Measurements from ENCODE around the gene PLEKHN1.

The PLEKHN1 gene

DNA sequence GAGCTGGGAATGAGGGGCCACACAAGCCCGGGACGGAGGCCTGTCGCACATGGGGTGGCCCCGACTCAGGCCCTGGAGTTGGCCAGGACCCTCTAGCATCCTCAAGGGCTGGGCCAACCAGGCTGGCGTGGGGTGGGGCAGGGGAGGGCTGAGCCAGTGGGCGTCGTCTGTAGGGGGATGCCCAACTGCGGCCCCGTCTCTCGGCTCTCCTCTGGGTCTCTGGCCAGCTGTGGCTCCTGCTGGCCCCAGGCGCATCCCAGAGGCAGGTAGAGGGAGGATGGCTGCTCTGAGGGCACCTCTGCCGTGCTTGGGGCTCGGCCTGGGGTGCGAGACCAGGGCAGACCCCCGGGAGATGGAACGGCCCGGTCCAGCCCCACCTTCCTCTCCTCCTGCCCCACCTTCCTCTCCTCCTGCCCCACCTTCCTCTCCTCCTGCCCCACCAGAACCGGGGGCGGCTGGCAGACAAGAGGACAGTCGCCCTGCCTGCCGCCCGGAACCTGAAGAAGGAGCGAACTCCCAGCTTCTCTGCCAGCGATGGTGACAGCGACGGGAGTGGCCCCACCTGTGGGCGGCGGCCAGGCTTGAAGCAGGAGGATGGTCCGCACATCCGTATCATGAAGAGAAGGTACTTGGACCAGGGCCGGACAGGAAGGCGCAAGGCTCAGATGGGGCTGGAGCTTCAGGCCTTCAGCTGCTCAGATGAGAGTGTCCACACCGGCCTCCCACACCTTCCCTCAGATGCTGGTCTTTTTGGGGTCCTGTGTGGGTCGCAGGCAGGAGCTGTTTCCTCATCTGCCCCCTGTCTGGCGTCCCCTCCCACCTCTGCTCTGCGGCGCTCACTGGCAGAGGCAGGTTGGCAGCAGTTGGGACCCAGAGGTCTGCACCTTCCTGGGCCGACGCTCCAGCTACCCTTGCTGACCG lies 36.3 kb upstream of the PLEKHN1 start:
- in situ Hi-C loops (cut with MboI; ENCODE audit: low sequenced_read_pairs), result no loop called here

GRCh38 chr1:930633-931138 lies 35.6 kb upstream of the PLEKHN1 start:
- in situ Hi-C loops (cut with MboI; ENCODE audit: low sequenced_read_pairs), result no loop called here

GRCh38 chr1:931380-932172 lies 34.7 kb upstream of the PLEKHN1 start:
- in situ Hi-C loops (cut with MboI; ENCODE audit: low sequenced_read_pairs), result no loop called here

GRCh38 chr1:932173-932510 lies 34.1 kb upstream of the PLEKHN1 start:
- in situ Hi-C loops (cut with MboI; ENCODE audit: low sequenced_read_pairs), result no loop called here

DNA sequence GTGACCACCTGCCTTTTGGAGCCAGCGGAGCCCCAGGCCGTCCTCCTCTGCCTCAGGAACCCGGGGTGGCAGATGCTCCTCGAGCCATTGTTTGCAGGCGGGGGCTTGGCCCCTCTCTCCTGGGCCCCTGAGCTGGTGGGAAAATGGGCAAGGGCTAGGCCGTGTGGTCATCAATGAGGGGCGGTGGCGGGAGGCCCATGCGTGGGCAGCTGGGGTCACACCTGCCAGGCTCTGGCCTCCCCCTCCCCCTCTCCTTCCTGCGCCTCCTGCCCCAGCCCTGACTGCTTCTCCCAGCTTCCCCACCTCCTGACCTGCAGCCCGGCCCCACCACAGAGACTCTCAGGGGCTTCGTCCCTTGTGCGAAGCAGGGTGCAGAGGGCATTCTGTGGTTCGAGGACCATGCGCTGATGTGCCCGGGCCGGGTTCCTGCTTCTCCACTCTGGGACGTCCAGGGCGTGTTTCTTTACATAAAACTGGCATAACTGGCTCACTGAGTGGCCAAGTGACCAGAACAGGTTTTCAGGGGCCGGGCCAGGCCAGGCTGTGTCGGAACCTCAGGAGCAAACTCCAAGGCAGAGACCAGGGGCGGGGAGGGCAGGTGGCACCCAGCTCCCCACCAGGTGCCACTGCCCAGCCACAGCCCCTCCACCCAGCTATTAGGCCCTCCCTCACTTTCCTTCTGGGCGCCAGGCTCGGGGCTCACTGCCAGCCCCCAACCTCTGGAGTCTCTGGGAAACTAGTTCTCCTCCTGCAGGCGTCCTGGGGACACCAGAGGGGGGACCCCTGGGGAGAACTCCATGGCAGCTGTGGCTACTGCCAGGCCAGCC lies 33.3 kb upstream of the PLEKHN1 start:
- in situ Hi-C loops (cut with MboI; ENCODE audit: low sequenced_read_pairs), result no loop called here

DNA sequence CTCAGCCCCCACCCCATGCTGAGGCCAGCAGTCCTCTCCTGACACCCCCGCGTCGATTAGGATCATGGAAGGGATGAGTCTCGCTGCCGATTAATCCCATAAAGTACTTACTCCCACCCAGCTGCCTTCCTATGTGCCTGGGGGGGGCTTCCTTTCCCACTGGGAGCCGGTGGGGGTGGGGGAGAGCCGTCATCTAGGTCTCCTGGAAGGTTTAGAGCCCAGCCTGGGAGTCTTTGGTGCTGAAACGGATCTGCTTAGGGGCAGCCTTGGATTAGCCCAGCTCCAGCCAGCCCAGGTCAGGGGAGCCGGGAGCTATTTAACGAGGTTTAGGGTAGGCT lies 32.7 kb upstream of the PLEKHN1 start:
- in situ Hi-C loops (cut with MboI; ENCODE audit: low sequenced_read_pairs), result no loop called here

DNA sequence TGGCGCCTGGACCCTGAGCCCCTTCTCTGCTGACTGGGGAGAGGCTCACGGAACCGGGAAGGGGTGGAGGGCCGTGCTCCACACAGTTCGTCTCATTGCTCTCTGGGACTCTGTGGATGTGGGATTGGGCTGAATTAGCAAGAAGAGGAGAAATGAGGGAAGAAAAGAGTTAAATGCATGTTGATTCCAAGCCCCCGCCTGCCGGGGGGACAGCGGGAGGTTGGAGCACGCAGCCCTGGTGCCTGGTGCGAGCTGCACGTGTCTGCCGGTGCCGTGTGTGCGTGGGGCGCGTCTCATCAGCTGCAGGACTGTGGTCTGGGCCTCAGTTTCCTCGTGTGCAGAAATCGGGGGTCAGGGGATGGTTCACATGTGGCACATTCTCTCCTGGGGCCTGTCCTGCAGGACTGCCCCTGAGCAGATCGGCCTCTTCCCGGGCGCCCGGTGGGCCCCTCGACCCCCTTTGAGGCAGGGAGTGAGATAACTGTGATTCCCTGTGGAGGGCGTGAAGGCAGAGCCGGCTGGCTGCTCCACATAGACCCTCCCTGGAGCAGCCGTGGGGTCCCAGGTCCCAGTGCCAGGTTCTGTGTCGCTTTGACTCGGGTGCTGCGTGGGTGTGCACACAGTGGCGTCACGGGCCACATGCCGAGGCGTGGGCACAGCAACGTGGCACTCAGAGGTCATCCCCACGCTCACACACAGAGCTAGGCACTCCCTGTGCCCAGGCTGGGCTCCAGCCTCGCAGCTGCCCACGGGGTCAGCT lies 31.1 kb upstream of the PLEKHN1 start:
- in situ Hi-C loops (cut with MboI; ENCODE audit: low sequenced_read_pairs), result no loop called here

GRCh38 chr1:935751-936231 lies 30.5 kb upstream of the PLEKHN1 start:
- in situ Hi-C loops (cut with MboI; ENCODE audit: low sequenced_read_pairs), result no loop called here

DNA sequence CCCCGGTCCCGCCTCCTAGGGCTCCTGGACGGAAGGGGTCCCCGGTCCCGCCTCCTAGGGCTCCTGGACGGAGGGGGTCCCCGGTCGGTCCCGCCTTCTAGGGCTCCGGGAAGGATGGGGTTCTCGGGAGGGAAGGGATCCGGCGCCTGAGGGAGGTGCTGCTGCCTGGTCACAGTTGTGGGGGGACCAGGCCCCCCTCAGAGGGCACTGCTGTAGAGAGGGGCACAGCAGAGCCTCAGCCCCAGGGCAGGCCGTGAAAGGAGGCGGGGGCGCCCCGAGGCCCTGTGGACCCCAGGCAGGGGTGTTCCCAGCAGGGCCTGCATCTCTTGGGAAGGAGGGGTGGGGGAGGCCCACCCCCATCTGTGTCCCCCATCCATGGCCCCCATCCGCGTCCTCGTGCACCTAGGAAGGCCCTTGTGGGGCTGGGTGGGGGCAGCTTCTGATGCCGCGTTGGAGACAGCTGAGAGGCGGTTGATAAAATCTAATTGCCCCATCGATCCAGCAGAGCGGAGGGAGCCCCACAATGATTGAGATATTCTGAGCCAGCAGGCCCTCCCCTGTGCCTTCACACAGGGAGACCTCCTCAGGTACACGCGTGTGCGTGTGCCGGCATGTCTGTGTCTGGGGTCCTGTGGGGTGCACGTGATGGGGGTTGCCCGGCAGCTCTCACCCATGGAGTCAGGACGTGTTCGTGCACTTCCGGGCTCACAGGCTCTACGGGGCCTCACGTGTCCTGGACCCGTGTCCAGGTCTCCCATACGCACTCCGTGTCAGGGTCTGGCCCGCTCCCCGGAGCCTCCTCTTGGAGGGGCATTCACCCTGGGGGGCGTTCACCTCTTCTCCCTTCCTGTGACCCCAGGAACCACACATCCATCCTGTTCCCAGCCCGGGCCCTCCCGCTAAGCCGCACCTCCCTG lies 29.7 kb upstream of the PLEKHN1 start:
- in situ Hi-C loops (cut with MboI; ENCODE audit: low sequenced_read_pairs), result no loop called here

DNA sequence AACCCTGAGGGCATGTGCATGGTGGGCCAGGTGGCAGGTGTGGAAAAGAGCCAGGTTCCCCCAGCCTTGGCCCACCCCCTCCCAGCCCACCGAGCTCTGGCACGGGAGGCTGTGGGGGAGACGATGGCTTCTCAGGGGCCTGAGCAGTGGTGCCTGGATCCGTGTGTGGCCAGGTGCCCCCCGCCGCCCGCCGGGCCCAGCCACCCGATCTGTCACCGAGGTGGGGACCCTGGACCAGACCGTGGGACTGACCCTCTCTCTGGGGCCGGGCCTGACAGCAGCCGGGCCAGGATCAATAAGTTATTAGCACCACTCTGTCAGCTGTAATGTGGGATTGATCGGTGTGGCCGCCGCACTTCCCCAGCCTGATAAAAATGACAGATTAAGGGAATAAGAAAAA lies 28.8 kb upstream of the PLEKHN1 start:
- in situ Hi-C loops (cut with MboI; ENCODE audit: low sequenced_read_pairs), result no loop called here

- in situ Hi-C loops (cut with MboI; ENCODE audit: low sequenced_read_pairs), result no loop called here
Measured at GRCh38 chr1:938088-938683, 28.1 kb upstream of the PLEKHN1 start.

DNA sequence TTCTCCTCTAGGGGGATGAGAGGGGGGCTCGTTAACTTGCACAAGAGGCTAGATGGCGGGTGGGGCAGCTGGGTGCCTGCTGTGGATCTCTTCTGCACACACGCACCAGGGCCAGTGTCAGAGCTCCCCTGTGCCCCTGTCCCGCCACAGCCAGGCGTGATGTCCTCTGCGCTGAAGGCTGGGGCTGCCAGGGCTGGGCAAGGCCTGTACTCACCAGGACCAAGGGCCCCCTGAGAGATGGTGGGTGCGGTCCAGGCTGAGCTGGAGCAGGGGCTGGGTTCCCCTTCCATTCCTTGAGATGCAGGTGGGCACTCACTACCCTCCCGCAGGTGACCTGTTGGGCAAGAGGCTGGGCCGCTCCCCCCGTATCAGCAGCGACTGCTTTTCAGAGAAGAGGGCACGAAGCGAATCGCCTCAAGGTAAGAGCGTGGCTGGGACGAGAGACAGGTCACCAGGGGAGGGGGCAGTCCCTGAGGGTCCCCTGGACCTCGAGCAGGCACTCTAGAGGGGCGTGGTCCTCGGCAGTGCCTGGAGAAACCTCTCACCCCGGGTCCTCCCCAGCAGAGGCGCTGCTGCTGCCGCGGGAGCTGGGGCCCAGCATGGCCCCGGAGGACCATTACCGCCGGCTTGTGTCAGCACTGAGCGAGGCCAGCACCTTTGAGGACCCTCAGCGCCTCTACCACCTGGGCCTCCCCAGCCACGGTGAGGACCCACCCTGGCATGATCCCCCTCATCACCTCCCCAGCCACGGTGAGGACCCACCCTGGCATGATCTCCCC lies 27.4 kb upstream of the PLEKHN1 start:
- in situ Hi-C loops (cut with MboI; ENCODE audit: low sequenced_read_pairs), result no loop called here

GRCh38 chr1:939511-940106 lies 26.7 kb upstream of the PLEKHN1 start:
- in situ Hi-C loops (cut with MboI; ENCODE audit: low sequenced_read_pairs), result no loop called here

- in situ Hi-C loops (cut with MboI; ENCODE audit: low sequenced_read_pairs), result no loop called here
Measured at GRCh38 chr1:940107-941014, 25.9 kb upstream of the PLEKHN1 start.

GRCh38 chr1:941015-941587 lies 25.2 kb upstream of the PLEKHN1 start:
- in situ Hi-C loops (cut with MboI; ENCODE audit: low sequenced_read_pairs), result no loop called here

Measured in HL-60/S4 (cell line).